Measurements from ENCODE around the gene BHLHE23. TPM values are rescaled to one million over a fixed set of nuclear protein-coding genes. Genes with fewer than 3 reads are reported as not detected.

The BHLHE23 gene
- total RNA-seq, 1 donor from 2014 or later: not detected

- Histone ChIP-seq H3K9me3 (no peaks in the 10 kb centered on the region), H3K4me1 (peaks cover 5% of the 10 kb centered on the region), H3K27me3 (no peaks in the 10 kb centered on the region), H3K4me3 (no peak overlapping the region), H3K36me3 (no peaks in the 10 kb centered on the region), H3K27ac (no peak overlapping the region)
- intact Hi-C loops (cut with DNase I): no loop called here
- no peak for TF ChIP-seq CTCF (IDR thresholded peaks at IDR 0.05)
- no peak for TF ChIP-seq POLR2AphosphoS5 (IDR thresholded peaks at IDR 0.05; ENCODE audit: insufficient read depth in 1 of 2, low read depth in 1 of 2)
- no peak for TF ChIP-seq POLR2A (IDR thresholded peaks at IDR 0.05)
- DNase-seq (ENCODE audit: extremely low spot score in 2 of 2): no peak
Observed at GRCh38 chr20:62959101-62959971, 47.4 kb downstream of the BHLHE23 start.

- intact Hi-C loops (cut with DNase I): no loop called here
- Histone ChIP-seq H3K4me1 (peaks cover 11% of the 10 kb centered on the region), H3K4me3 (no peak overlapping the region), H3K36me3 (no peaks in the 10 kb centered on the region), H3K9me3 (no peaks in the 10 kb centered on the region), H3K27ac (no peak overlapping the region), H3K27me3 (no peaks in the 10 kb centered on the region)
- DNase-seq (ENCODE audit: extremely low spot score in 2 of 2): no peak
- TF ChIP-seq POLR2AphosphoS5 (IDR thresholded peaks at IDR 0.05; ENCODE audit: insufficient read depth in 1 of 2, low read depth in 1 of 2) (no peak), CTCF (IDR thresholded peaks at IDR 0.05) (no peak)
Observed at GRCh38 chr20:62958388-62959100, 48.2 kb downstream of the BHLHE23 start.

GRCh38 chr20:62957136-62958117 lies 49.3 kb downstream of the BHLHE23 start:
- no peak for DNase-seq (ENCODE audit: extremely low spot score in 2 of 2)
- no peaks in the 10 kb centered on the region for H3K27me3 ChIP-seq
- intact Hi-C loops (cut with DNase I): no loop called here
- H3K9me3 ChIP-seq: no peaks in the 10 kb centered on the region
- H3K27ac ChIP-seq: no peak overlapping the region
- H3K4me3 ChIP-seq: no peak overlapping the region
- TF ChIP-seq CTCF (IDR thresholded peaks at IDR 0.05): no peak
- TF ChIP-seq POLR2A (IDR thresholded peaks at IDR 0.05): no peak
- no peak for TF ChIP-seq POLR2AphosphoS5 (IDR thresholded peaks at IDR 0.05; ENCODE audit: insufficient read depth in 1 of 2, low read depth in 1 of 2)
- peaks cover 23% of the 10 kb centered on the region for H3K4me1 ChIP-seq
- no peaks in the 10 kb centered on the region for H3K36me3 ChIP-seq

GRCh38 chr20:62956387-62957135 lies 50.2 kb downstream of the BHLHE23 start:
- no peak overlapping the region for H3K27ac ChIP-seq
- H3K27me3 ChIP-seq: no peaks in the 10 kb centered on the region
- no peaks in the 10 kb centered on the region for H3K9me3 ChIP-seq
- H3K36me3 ChIP-seq: no peaks in the 10 kb centered on the region
- no peak overlapping the region for H3K4me3 ChIP-seq
- H3K4me1 ChIP-seq: peaks cover 31% of the 10 kb centered on the region
- intact Hi-C loops (cut with DNase I): no loop called here
- no peak for DNase-seq (ENCODE audit: extremely low spot score in 2 of 2)
- no peak for TF ChIP-seq POLR2A (IDR thresholded peaks at IDR 0.05)
- TF ChIP-seq CTCF (IDR thresholded peaks at IDR 0.05): no peak
- no peak for TF ChIP-seq POLR2AphosphoS5 (IDR thresholded peaks at IDR 0.05; ENCODE audit: insufficient read depth in 1 of 2, low read depth in 1 of 2)

Other genes starting within 250 kb of the BHLHE23 start
- 10.6 TPM for gene MRGBP, start 210.5 kb downstream of the BHLHE23 start, total RNA-seq
- 43.7 TPM for gene OGFR, start 202.1 kb downstream of the BHLHE23 start, total RNA-seq
- 1.2 TPM for gene COL9A3, start 189.9 kb downstream of the BHLHE23 start, total RNA-seq
- gene TCFL5, start 145.1 kb downstream of the BHLHE23 start, total RNA-seq: 11.5 TPM
- 58.7 TPM for gene DIDO1, start 80.5 kb downstream of the BHLHE23 start, total RNA-seq
- gene GID8, start 68.8 kb downstream of the BHLHE23 start, total RNA-seq: 30.2 TPM
- 2.5 TPM for gene SLC17A9, start 54.3 kb downstream of the BHLHE23 start, total RNA-seq
- 27.7 TPM for gene YTHDF1, start 209.2 kb upstream of the BHLHE23 start, total RNA-seq
- gene BIRC7, start 228.9 kb upstream of the BHLHE23 start, total RNA-seq: 2.7 TPM
- gene NKAIN4, start 247.5 kb upstream of the BHLHE23 start, total RNA-seq: not detected

All from vagina (tissue), 2 donors.